ENCODE results near the gene MYL5.
"Not testable (repeated sequence)": the region's sequence is repeated elsewhere in the genome, so short reads cannot be mapped to it uniquely, and the experiment has no call there.

MYL5 gene, protein sequence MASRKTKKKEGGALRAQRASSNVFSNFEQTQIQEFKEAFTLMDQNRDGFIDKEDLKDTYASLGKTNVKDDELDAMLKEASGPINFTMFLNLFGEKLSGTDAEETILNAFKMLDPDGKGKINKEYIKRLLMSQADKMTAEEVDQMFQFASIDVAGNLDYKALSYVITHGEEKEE

DNA sequence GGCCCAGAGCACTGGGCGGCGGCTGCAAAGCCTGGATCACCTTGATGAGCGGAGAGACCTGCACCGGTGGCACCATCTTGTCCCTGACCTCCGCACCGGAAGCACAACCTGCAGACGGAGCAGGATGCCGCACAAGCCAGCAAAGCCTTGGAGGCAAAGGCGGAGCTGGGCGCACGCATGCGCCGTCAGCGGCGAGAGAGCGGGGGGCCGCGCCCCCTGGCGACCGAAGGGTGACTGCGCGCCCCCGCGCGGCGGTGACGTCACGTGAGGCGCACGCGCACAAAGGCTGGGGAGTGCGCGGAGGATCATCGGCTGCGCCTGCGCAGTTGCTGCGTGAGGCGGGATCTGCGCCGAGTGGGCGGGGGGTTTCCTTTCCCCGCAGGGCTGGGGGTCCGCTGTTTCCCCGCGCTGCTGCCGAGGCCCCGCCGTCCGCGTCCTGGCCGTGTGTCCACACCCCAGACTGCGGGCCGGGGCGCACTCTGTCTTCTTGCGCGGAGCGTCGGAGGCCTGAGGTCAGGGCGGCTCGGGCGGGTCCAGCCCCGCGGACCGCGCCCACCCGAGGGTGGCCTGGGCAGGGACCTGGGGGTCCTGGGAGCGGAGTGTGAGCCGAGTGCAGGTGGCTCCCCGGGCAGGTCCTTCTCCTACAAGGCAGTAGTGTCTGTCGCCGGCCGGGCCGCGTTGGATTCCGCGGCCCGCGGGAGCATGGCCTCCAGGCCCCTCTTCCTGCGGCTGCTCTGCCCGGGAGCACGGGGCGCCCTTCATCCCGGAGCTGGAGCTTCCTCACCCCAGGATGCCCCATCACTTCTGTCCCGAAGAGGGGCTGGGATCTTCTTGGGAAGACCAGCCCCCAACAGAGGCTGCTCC, at the start of gene MYL5, which contains the start of gene ATP5ME:
Gene MYL5 (plus strand): TSS at position 371 of the 864 bp plus-strand sequence. CDS start 3,485 bp downstream, outside the sequence.
Gene ATP5ME (minus strand): TSS at position 105 of the 864 bp plus-strand sequence. CDS start 29 bp downstream, at position 76.
- DNase-seq = peak; percentile 91

DNA sequence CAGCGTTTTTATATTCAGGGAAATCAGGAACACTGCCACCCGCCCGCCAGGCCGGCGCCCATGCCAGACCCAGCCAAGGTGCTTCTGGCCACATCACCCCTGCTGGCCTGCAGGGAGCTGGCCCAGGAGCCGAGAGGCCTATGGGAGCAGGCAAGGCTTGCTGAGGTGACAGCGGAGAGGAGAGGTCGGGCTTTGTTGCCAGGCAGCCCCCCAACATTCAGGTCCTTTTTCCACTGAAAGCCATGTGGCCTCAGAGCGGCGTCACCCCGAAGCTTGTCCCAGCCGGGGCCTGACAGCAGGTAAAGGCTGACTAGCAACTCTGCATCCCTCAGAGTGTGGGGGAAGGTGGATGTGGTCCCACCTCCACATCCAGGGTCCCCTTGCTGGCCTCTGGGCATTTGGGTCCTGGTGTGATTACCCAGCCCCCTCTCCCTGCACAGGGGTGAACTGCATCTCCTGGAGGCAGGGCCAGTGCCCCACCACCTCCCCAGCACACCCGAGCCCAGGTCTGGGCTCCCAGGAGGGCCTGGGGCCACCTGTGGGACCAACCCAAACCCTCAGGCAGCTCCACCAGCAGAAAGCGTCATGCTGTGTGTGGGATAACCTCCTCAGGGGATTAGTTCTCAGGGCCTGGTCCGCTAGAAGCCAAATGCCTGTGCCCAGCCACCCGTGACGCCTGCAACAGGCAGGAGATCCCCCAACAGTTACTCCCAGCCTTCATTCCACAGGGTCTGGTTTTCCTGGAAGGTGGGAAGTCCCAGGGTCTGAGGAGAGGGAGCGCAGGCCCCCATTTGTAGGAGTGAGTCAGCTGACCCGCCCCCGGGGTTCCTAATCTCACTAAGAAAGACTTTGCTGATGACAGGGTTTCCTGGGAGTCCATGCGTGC, 49.4 kb upstream of the MYL5 start, which contains the start of gene PDE6B:
Gene PDE6B (plus strand): TSS at position 869 of the 886 bp plus-strand sequence. CDS start 54 bp downstream, outside the sequence.
- DNase-seq = peak; percentile 95

DNA sequence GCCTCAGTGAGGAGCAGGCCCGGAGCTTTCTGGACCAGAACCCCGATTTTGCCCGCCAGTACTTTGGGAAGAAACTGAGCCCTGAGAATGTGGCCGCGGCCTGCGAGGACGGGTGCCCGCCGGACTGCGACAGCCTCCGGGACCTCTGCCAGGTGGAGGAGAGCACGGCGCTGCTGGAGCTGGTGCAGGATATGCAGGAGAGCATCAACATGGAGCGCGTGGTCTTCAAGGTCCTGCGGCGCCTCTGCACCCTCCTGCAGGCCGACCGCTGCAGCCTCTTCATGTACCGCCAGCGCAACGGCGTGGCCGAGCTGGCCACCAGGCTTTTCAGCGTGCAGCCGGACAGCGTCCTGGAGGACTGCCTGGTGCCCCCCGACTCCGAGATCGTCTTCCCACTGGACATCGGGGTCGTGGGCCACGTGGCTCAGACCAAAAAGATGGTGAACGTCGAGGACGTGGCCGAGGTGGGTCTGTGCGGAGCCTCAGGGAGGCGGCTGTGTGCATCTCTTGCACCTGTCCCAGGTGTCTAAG, 48.6 kb upstream of the MYL5 start:
- DNase-seq = no peak

DNA sequence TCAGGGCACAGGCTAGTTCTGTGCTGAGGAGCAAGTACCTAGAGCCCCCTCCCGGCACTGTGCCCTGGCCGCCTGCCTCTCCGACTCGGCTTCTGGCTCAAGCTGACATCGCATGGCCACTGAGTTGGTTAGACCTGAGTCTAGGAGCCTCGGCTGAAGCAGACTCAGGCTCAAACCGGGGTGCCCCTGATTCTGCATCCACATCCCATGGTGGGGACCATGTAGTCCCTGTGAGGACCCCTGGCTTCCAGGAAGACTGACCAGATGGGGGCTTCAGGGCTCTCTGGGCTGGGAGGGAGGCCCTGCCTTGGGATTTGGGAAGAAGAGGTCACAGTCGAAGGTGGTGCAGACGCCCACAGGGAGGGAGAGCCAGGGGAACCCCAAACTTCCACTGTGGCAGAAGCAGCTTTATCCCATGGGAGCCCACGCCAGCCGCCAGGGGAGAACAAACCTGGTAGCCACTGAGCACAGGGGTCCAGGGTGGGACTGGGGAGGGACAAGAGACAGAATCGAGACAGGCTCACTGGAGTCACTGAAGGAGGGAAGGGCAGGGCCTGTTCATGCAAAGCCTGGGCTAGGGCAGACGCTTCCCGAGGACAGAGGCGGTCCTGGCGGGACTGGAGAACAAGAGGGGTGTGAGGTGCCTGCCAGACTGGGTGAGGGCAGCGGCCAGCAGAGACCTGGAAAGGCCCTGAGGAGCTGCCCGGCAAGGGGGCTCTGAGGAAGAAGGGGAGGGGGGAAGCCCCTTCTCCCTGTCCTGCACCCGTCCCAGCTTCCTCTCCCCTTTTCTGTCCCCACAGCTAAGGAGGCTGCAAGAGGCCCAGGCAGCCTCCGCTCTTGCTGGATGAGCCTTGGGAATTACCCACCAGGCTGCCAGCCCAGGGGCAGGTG, 47.9 kb upstream of the MYL5 start:
- no peak for DNase-seq

DNA sequence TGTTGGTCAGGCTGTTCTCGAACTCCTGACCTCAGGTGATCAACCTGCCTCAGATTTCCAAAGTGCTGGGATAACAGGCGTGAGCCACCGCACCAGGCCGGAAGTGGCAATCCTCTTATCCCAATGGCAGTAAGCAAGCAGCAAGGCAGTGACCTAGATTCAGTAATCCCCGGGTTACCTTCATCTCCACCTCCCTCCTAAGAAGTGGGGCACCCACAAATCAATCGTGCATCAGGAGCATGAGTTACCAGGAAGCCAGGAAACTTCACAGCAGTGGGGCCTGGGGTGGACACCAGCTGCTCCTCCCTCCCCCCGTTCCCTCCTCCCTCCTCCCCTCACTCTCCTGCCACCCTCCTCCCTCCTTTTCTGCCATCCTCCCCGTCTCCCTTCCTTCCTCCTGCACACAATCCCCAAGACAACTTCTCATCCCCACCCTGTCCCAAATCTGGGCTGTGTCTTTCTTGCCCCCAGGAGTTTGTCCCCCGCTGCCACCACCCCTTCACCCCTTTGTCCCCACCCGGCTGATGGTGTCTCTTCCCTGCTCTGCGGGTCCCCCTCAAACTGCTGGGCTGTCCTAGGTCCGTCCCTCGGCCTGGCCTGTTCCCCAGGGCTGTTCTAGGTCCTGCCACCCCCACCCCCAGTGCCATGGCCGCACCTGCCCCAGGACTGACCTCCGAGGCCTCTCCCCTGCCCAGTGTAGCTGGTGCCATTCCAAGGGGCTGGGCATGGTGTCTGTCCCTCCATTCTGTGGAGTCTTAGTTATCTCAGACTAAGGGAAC, 46.8 kb upstream of the MYL5 start:
- DNase-seq = no peak

DNA sequence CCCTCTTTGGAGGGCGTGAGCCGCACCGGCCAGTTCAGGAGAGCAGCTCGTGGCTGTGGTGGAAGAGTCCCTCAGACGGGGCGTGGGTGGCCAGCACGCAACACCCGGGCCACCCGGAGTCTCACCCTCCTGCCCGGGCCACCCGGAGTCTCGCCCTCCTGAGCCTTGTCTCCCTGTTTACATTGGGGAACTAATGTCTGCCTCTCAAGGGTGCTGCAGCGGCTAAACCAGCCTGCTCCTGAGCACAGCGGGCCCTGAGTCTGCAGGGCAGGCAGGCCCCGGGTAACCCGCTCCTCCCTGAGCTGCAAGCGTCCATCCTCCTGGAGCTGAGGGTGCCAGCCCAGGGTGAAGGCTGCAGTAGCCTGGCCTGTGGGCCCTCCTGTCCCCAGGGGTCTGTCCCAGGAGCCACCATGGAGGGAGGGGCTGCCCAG, 46.0 kb upstream of the MYL5 start:
- no peak for DNase-seq

DNA sequence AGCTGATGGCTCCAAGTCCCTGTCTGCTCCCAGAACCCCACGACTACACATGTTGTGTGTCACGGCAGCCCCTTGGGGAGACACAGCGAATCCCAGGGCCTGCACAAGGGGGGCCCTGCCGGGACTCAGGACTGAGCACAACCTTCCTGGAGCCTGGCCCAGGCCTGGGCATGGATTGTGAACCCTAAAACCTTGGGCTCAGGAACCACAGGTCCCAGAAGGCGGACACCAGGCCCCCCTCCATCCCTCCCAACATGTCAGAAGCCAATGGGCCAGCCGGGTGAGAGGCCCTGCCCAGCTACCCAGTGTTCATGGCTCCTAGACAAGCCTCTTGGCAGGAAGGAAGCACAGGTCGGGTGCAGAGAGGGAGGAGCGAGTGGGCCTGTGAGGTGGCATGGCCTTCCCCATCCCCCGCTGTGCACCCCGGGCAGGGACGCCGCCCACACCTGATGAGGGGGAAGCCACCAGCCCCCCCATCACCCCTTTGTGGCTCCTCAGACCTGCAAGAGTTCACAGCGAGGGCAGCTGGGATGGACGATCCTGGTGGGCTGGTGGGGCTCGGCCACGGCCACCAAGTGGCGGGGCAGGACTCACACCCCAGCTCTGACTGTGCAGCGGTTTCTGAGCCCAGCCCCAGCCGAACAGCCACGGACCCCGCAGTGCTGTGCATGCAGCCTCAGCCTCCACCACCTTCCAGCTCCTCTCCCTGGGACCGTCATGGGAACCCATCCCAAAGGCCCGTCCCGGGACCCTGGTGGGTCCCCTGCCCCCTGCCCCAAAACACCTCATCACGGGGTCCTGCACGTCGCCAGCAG, 45.3 kb upstream of the MYL5 start:
- no peak for DNase-seq

DNA sequence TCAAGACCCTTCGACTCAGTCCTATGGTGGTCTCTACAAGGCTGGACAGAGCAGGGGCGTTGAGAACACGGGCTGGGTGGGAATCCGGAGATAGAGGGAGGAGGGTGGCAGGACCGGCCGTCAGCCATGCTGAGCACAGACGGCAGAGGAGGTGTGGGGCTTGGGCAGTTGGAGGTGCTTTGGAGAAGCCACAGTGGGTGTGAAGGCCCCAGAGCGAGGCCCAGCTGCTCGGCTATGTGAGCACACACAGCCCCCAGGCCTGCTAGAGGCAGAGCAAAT, 44.8 kb upstream of the MYL5 start:
- no peak for DNase-seq

DNA sequence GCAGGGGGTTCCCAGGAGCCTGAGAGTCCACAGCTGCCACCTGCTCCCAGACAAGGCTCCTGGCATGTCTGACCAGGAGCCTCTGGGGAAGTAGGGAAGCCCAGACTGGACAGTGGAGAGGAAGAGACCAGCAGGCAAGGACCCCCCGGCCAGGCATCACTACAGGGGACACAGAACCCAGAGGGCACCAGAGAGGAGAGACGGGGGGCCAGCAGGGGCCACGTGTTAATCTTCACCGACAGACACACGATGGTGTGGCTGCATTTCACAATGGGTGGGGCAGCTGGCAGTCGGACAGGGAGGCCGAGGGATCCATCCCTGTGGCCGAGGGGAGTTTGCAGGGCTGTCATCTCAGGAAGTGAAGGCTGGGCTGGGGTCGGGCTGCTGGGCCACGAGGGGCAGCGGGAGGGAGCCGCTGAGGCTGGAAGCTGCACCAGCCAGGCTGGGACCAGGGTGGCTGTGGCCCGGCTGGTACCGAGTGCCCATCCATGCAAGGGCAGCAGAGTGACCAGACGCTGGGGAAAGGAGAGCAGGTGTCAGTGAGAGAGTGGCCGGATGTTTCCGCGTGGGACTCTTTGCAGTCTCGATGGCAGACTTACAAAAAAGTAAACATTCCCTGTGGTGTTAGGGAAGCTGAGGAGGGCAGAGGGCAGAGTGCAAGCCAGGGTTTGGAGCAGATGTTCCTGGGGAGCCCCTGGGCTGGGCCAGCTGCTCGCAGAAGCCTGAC, 44.3 kb upstream of the MYL5 start:
- no peak for DNase-seq

DNA sequence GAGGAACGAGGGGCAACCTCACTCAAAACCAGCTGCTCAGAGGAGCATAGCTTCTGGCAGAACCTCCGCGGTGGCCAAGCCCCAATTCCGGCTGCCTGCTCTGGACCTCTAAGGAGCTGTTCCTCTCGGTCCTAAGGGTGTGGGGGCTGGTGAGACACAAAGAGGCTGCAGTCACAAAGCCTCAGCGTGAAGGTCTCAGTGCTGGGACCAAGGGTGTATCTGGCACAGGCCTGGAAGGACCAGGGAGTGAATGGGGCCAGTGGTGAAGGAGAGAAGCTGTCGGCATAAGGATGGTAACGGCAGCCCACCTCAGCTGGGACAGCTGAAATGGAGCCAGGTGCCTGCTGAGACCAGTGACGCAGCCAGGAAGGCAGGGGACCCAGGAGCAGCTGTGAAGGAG, 43.7 kb upstream of the MYL5 start:
- no peak for DNase-seq

DNA sequence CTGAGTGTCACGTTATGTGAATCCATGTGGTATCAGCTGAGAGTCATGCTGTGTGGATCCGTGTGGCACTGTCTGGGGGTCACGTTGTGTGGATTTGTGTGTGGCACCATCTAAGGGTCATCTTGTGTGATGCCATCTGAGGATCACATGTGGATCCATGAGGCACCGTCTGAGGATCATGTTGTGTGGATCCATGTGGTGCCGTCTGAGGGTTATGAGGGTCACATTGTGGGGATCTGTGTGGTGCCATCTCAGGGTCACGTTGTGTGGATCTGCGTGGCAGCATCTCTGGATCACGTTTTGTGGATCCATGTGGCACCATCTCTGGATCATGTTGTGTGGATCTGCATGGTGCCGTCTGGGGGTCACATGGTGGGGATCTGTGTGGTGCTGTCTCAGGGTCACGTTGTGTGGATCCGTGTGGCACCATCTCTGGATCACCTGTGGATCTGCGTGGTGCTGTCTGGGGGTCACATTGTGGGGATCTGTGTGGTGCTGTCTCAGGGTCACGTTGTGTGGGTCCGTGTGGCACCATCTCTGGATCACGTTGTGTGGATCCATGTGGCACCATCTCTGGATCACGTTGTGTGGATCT, 42.0 kb upstream of the MYL5 start:
- no peak for DNase-seq

DNA sequence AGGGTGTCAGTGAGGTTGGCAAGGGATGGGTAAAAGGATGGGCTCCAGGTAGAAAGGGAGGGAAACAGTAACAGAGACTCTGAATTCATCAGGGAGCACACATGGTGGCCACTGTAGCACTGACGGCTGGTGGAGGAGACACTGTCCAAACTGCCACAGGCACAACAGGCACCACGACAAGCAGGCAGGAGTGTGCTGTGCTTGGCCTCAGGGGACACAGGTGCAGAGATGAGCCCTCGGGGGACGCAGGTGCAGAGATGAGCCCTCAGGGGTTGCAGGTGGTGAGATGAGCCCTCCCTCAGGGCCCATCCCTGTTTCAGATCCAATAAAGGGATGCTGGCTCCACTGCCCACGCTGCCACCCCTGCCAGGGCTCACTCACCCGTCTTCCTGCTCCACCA, 41.4 kb upstream of the MYL5 start:
- no peak for DNase-seq

DNA sequence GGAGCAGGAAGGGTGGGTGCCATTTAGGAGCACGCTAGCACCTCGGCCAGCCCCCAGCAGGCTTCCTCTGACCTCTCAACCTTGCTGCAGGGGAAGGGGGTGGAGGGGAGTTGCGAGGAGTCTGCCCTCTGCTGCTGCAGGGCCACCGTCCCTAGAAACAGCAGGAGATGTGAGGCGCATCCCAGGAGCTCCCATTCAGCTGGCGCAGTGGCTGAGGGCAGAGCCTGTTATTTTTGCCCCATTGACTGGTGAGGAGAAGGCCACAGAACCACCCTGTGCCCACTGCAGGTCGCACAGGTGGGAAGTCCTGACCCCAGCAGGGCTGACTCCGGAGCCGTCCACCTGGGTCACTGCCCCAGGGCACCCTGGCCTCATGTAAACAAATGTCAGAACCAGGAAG, 40.9 kb upstream of the MYL5 start:
- no peak for DNase-seq

DNA sequence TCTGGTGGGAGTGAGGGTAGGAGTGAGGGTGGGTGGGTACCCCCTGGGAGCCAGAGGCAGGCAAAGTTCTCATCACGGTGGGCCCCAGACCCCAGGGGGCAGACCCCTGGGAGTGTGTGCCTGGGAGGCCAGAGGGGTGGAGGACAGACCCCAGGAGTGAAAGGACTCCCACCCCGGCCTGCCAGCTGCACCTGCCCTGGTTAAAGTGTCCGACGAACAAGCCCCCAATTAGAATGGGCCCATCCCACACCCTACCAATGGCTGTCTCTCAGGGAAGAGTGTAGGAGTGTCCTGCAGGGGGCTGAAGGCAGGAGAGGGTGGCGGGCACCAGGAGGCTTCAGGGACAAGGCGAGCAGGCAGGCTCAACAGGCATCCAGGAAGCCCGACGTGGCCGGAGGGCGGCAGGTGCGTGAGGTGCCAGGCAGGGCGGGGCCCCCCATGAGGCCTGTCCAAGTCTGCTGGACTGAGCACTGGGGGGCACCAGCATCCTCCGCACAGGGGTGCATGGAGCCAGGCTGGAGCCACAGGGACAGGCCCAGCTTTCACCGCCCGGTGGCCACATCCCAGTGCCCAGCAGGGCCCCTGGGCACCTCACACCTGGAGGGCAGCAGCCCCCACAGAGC, 40.3 kb upstream of the MYL5 start:
- DNase-seq = no peak

DNA sequence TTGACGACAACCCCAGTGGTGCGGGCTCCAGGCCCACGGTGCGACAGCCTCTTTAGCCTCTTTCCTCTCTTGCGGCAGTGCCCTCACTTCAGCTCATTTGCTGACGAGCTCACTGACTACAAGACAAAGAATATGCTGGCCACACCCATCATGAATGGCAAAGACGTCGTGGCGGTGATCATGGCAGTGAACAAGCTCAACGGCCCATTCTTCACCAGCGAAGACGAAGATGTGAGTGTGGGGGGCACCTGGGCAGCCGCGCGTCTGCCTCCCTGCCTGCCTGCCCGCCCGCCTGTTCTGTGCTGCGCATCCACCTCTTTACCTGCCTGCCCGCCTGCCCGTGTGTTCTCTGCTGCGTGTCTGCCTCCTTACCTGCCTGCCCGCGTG, 39.8 kb upstream of the MYL5 start:
- DNase-seq = no peak

DNA sequence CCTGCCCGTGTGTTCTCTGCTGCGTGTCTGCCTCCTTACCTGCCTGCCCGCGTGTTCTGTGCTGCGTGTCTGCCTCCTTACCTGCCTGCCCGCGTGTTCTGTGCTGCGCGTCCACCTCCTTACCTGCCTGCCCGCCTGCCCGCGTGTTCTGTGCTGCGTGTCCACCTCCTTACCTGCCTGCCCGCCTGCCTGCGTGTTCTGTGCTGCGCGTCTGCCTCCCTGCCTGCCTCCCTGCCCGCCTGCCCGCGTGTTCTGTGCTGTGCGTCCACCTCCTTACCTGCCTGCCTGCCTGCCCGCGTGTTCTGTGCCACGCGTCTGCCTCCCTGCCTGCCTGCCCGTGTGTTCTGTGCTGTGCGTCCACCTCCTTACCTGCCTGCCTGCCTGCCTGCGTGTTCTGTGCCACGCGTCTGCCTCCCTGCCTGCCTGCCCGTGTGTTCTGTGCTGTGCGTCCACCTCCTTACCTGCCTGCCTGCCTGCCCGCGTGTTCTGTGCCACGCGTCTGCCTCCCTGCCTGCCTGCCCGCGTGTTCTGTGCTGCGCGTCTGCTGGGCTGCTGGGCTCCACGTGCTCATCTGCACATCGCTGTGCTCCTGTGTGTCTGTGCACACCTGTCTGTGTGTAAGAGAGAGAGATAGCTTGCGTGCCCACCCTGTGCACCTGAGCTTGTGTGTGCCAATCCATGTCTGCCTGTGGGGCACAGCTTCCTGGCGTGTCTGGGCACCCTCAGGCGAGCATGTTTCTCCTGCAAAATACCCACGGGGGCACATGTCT, 39.1 kb upstream of the MYL5 start:
- DNase-seq = not testable (repeated sequence)

DNA sequence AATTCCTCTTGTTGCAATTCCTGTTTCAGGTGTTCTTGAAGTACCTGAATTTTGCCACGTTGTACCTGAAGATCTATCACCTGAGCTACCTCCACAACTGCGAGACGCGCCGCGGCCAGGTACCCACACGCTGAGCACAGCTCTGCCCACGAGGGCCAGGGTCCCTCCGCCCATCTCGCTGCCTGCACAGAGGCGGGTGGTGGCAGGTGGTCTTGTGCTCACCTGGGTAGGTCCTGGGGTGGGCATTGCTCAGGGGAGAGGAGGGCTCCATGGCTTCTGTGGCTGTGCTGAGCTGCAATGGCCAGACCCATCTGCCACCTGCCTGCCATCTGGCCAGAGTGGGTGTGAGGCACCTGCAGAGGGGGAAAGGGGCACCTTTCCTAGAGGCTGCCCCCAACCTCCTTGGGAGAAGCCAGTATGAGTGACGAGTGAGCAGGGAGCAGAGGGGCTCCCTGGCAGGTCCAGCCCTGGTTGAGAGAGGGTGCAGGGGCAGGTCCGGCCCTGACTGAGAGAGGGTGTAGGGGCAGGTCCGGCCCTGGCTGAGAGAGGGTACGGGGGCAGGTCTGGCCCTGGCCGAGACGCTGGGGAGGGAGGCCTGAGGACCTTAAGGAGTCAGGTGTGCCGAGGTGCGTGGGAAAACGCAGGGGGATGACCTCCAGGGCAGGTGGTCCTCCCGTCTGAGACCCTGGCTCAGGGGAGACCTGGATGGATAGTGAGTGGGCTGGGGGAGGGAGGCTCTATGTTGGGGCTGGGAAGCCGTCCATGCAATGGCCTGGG, 38.3 kb upstream of the MYL5 start:
- DNase-seq = no peak
